ENCODE results near the gene OCIAD1. TPM values are rescaled to one million over a fixed set of nuclear protein-coding genes. Genes with fewer than 3 reads are reported as not detected.

The OCIAD1 gene
- total RNA-seq, 1 experiment from 2014 or later = 110 TPM

GRCh38 chr4:48791313-48791712, 39.6 kb upstream of the OCIAD1 start:
- Histone ChIP-seq H3K27ac (no peak overlapping the region), H3K9me3 (ENCODE audit: insufficient read depth, low read depth) (no peaks in the 10 kb centered on the region), H3F3A (ENCODE audit: insufficient read depth, low read depth) (no peaks in the 10 kb centered on the region), H3K4me3 (no peak overlapping the region), H3K36me3 (ENCODE audit: low read depth) (no peaks in the 10 kb centered on the region), H3K4me1 (replicated peaks; ENCODE audit: insufficient read depth) (no peaks in the 10 kb centered on the region), H4K20me1 (ENCODE audit: insufficient read depth) (no peaks in the 10 kb centered on the region), H3K27me3 (ENCODE audit: insufficient read depth, low read depth) (no peaks in the 10 kb centered on the region), H3K4me2 (no peak overlapping the region), H3K9me2 (ENCODE audit: insufficient read depth) (no peaks in the 10 kb centered on the region), H2AFZ (no peak overlapping the region), H3K79me2 (ENCODE audit: low read depth) (no peaks in the 10 kb centered on the region)
- no peak for DNase-seq
- intact Hi-C loops (cut with micrococcal nuclease; ENCODE audit: unreplicated experiment) = no loop called here
- CTCF ChIA-PET = no interaction called here
- TF ChIP-seq CTCF (conservative IDR thresholded peaks at IDR 0.05) = no peak
- no peak for TF ChIP-seq EZH2 (IDR thresholded peaks at IDR 0.05; ENCODE audit: low read depth)
- POLR2A ChIA-PET (ENCODE audit: unreplicated experiment) = no interaction called here
- no TSS peak for BruUV-seq (replicated peaks)

- H3K79me2 ChIP-seq (ENCODE audit: low read depth) = no peaks in the 10 kb centered on the region
- H2AFZ ChIP-seq = no peak overlapping the region
- POLR2A ChIA-PET (ENCODE audit: unreplicated experiment) = no interaction called here
- intact Hi-C loops (cut with micrococcal nuclease; ENCODE audit: unreplicated experiment) = no loop called here
- no peaks in the 10 kb centered on the region for H3K9me3 ChIP-seq (ENCODE audit: insufficient read depth, low read depth)
- BruUV-seq (replicated peaks) = no TSS peak
- no peak overlapping the region for H3K4me2 ChIP-seq
- CTCF ChIA-PET = no interaction called here
- no peak for DNase-seq
- no peaks in the 10 kb centered on the region for H3K4me1 ChIP-seq (replicated peaks; ENCODE audit: insufficient read depth)
- H3K9me2 ChIP-seq (ENCODE audit: insufficient read depth) = no peaks in the 10 kb centered on the region
- no peak overlapping the region for H3K4me3 ChIP-seq
- H3K27ac ChIP-seq = no peak overlapping the region
- H3F3A ChIP-seq (ENCODE audit: insufficient read depth, low read depth) = no peaks in the 10 kb centered on the region
- TF ChIP-seq EZH2 (IDR thresholded peaks at IDR 0.05; ENCODE audit: low read depth) (no peak), CTCF (conservative IDR thresholded peaks at IDR 0.05) (no peak)
- H4K20me1 ChIP-seq (ENCODE audit: insufficient read depth) = no peaks in the 10 kb centered on the region
- no peaks in the 10 kb centered on the region for H3K27me3 ChIP-seq (ENCODE audit: insufficient read depth, low read depth)
- H3K36me3 ChIP-seq (ENCODE audit: low read depth) = no peaks in the 10 kb centered on the region
Measured at GRCh38 chr4:48792348-48793006, 38.4 kb upstream of the OCIAD1 start.

GRCh38 chr4:48795108-48795507, 35.8 kb upstream of the OCIAD1 start:
- Histone ChIP-seq H3K36me3 (ENCODE audit: low read depth) (no peaks in the 10 kb centered on the region), H3K4me1 (replicated peaks; ENCODE audit: insufficient read depth) (no peaks in the 10 kb centered on the region), H3K4me3 (no peak overlapping the region), H3K27ac (no peak overlapping the region), H2AFZ (no peak overlapping the region), H3K9me2 (ENCODE audit: insufficient read depth) (no peaks in the 10 kb centered on the region), H3K4me2 (no peak overlapping the region), H3K79me2 (ENCODE audit: low read depth) (no peaks in the 10 kb centered on the region), H3K9me3 (ENCODE audit: insufficient read depth, low read depth) (no peaks in the 10 kb centered on the region), H3F3A (ENCODE audit: insufficient read depth, low read depth) (no peaks in the 10 kb centered on the region), H3K27me3 (ENCODE audit: insufficient read depth, low read depth) (no peaks in the 10 kb centered on the region), H4K20me1 (ENCODE audit: insufficient read depth) (no peaks in the 10 kb centered on the region)
- intact Hi-C loops (cut with micrococcal nuclease; ENCODE audit: unreplicated experiment) = no loop called here
- DNase-seq = no peak
- no TSS peak for BruUV-seq (replicated peaks)
- ChIA-PET CTCF (no interaction called here), POLR2A (ENCODE audit: unreplicated experiment) (no interaction called here)
- TF ChIP-seq CTCF (conservative IDR thresholded peaks at IDR 0.05) (no peak), EZH2 (IDR thresholded peaks at IDR 0.05; ENCODE audit: low read depth) (no peak)
